T follicular helper cell (primary cell): ENCODE measurements around the gene MARK3.

ENCODE experiments used
- DNase-seq: peaks from one replicate; pipeline ENCODE4 v3.0.0-alpha.2; 2020; ENCODE audit warnings: low read depth

Gene MARK3

GRCh38 chr14:103536693-103537092 lies 151.5 kb downstream of the MARK3 start:
- DNase-seq, result no peak

- no peak for DNase-seq
These were observed 152.2 kb downstream of the MARK3 start for GRCh38 chr14:103537175-103537990.

- no peak for DNase-seq
These were observed 153.3 kb downstream of the MARK3 start for GRCh38 chr14:103538291-103539055.

GRCh38 chr14:103539056-103539825 lies 154.0 kb downstream of the MARK3 start:
- DNase-seq, result no peak

GRCh38 chr14:103540821-103541708 lies 155.8 kb downstream of the MARK3 start:
- DNase-seq, result no peak

GRCh38 chr14:103541709-103542604 lies 156.7 kb downstream of the MARK3 start:
- no peak for DNase-seq

GRCh38 chr14:103542605-103543088 lies 157.4 kb downstream of the MARK3 start:
- DNase-seq, result no peak

GRCh38 chr14:103543140-103543539 lies 157.9 kb downstream of the MARK3 start:
- DNase-seq, result no peak

- DNase-seq, result no peak
These were observed 158.6 kb downstream of the MARK3 start for GRCh38 chr14:103543721-103544387.

- no peak for DNase-seq
These were observed 159.4 kb downstream of the MARK3 start for GRCh38 chr14:103544388-103545218.

GRCh38 chr14:103545219-103545914 lies 160.2 kb downstream of the MARK3 start:
- no peak for DNase-seq

- DNase-seq, result no peak
These were observed 160.9 kb downstream of the MARK3 start for GRCh38 chr14:103545915-103546651.

GRCh38 chr14:103546652-103547454 lies 161.6 kb downstream of the MARK3 start:
- DNase-seq, result peak; percentile 70

- no peak for DNase-seq
These were observed 162.3 kb downstream of the MARK3 start for GRCh38 chr14:103547455-103547940.

- DNase-seq, result no peak
These were observed 162.8 kb downstream of the MARK3 start for GRCh38 chr14:103547941-103548462.
